ENCODE measurements around the gene DZANK1. TPM values are rescaled to one million over a fixed set of nuclear protein-coding genes. Genes with fewer than 3 reads are reported as not detected.

Gene DZANK1
- total RNA-seq, 1 donor from 2014 or later, result 1.9 TPM

DNA sequence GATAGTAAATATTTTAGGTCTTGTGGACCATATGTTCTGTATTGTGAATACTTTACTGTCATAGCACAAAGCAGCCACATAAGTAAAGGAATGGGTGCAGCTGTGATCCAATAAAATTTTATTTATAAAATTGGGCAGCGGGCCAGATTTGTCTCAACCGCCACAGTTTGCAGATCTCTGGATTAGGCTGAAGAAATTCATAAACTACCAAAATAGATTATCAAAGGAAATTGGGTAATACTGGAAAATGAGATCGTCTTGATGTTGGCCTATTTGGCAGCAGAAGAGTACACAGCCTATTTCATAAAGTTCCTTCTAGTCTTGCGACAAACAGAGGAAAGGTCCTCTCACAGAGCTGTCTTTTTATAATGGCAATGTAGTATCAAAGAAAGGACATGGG lies 69.8 kb downstream of the DZANK1 start:
- Mint-ChIP-seq H3K4me3 (ENCODE audit: unreplicated experiment) (no peak overlapping the region), H3K9me3 (ENCODE audit: unreplicated experiment) (no peaks in the 10 kb centered on the region), H3K27me3 (ENCODE audit: unreplicated experiment) (no peaks in the 10 kb centered on the region), H3K36me3 (ENCODE audit: unreplicated experiment) (peaks cover 4% of the 10 kb centered on the region), H3K4me1 (ENCODE audit: unreplicated experiment) (no peaks in the 10 kb centered on the region), H3K27ac (ENCODE audit: unreplicated experiment) (no peak overlapping the region)
- no peak for DNase-seq (ENCODE audit: extremely low spot score, unreplicated experiment)
- TF ChIP-seq, protein P1, sequence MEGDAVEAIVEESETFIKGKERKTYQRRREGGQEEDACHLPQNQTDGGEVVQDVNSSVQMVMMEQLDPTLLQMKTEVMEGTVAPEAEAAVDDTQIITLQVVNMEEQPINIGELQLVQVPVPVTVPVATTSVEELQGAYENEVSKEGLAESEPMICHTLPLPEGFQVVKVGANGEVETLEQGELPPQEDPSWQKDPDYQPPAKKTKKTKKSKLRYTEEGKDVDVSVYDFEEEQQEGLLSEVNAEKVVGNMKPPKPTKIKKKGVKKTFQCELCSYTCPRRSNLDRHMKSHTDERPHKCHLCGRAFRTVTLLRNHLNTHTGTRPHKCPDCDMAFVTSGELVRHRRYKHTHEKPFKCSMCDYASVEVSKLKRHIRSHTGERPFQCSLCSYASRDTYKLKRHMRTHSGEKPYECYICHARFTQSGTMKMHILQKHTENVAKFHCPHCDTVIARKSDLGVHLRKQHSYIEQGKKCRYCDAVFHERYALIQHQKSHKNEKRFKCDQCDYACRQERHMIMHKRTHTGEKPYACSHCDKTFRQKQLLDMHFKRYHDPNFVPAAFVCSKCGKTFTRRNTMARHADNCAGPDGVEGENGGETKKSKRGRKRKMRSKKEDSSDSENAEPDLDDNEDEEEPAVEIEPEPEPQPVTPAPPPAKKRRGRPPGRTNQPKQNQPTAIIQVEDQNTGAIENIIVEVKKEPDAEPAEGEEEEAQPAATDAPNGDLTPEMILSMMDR (IDR thresholded peaks at IDR 0.05), result no peak

DNA sequence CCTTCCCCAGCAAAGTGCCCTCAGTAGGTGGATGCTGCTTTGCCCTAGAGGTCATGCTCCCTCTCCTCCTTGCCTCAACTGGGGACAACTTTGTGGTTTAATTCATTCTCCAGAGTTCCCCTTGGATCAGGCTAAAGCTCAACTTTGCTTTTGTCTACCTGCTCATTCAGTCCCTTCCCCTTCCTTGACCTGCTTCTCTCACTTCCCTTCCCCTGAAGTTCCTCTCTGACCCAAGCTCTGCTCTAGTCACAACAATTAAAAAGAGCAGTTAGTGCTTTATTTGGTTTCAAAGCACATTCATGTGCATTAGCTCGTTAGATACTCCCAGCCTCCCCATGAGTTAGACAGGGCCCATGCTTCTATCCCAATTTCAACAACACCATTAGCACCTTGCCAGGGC lies 71.3 kb downstream of the DZANK1 start:
- H3K27ac Mint-ChIP-seq (ENCODE audit: unreplicated experiment), result no peak overlapping the region
- H3K9me3 Mint-ChIP-seq (ENCODE audit: unreplicated experiment), result no peaks in the 10 kb centered on the region
- TF ChIP-seq, protein P1 (IDR thresholded peaks at IDR 0.05), result no peak
- H3K36me3 Mint-ChIP-seq (ENCODE audit: unreplicated experiment), result peaks cover 4% of the 10 kb centered on the region
- no peaks in the 10 kb centered on the region for H3K27me3 Mint-ChIP-seq (ENCODE audit: unreplicated experiment)
- H3K4me1 Mint-ChIP-seq (ENCODE audit: unreplicated experiment), result no peaks in the 10 kb centered on the region
- no peak for DNase-seq (ENCODE audit: extremely low spot score, unreplicated experiment)
- no peak overlapping the region for H3K4me3 Mint-ChIP-seq (ENCODE audit: unreplicated experiment)

DNA sequence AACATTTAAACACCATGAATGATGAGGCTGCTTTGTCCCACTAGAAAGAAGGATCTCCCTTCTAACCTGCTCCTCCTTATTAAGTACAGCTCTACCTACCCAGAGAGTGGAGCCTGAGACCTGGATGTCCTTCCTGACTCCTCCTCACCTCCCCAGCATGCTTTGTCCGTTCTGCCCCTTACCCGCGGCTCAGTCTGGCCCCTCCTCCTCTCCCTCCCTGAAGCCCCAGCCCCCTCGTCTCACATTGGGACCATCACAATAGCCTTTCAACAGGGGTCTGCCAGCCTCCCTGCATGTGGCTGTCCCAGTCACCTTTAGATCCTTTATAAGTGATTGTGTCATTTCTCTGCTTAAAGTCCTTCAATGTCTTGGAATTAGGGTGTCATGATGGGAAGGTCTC lies 72.5 kb downstream of the DZANK1 start:
- Mint-ChIP-seq H3K4me3 (ENCODE audit: unreplicated experiment) (no peak overlapping the region), H3K27ac (ENCODE audit: unreplicated experiment) (no peak overlapping the region)

DNA sequence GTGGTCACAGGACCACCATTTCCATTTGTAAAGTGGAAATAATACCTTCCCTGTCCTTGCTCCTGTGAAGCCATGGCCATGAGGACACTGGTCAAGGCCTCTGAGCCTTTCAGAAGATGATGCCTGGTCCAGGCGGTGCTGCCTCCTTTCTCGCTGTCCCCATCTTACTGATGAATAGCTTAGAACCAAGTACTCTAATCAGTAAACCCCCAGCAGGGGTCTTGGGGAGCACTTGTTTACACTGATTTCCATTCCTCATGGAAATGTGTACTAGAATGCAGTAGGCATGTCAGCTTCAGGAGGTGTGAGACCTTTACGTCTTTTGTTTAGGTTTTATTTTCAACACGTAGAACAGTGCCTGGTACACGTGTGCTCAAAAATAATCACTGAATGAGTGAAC lies 75.1 kb downstream of the DZANK1 start:
- Mint-ChIP-seq H3K36me3 (ENCODE audit: unreplicated experiment) (peaks cover 3% of the 10 kb centered on the region), H3K27me3 (ENCODE audit: unreplicated experiment) (no peaks in the 10 kb centered on the region), H3K4me3 (ENCODE audit: unreplicated experiment) (no peak overlapping the region), H3K9me3 (ENCODE audit: unreplicated experiment) (no peaks in the 10 kb centered on the region), H3K27ac (ENCODE audit: unreplicated experiment) (no peak overlapping the region), H3K4me1 (ENCODE audit: unreplicated experiment) (peaks cover 6% of the 10 kb centered on the region)
- DNase-seq (ENCODE audit: extremely low spot score, unreplicated experiment), result no peak
- TF ChIP-seq, protein P1 (IDR thresholded peaks at IDR 0.05), result no peak

More for the DNA sequence above, 72.5 kb downstream of the DZANK1 start:
- Mint-ChIP-seq H3K27me3 (ENCODE audit: unreplicated experiment) (no peaks in the 10 kb centered on the region), H3K9me3 (ENCODE audit: unreplicated experiment) (no peaks in the 10 kb centered on the region), H3K4me1 (ENCODE audit: unreplicated experiment) (no peaks in the 10 kb centered on the region), H3K36me3 (ENCODE audit: unreplicated experiment) (no peaks in the 10 kb centered on the region)
- DNase-seq (ENCODE audit: extremely low spot score, unreplicated experiment), result no peak
- TF ChIP-seq, protein P1 (IDR thresholded peaks at IDR 0.05), result no peak

- Mint-ChIP-seq H3K27me3 (ENCODE audit: unreplicated experiment) (no peaks in the 10 kb centered on the region), H3K4me1 (ENCODE audit: unreplicated experiment) (peaks cover 6% of the 10 kb centered on the region), H3K36me3 (ENCODE audit: unreplicated experiment) (peaks cover 3% of the 10 kb centered on the region), H3K4me3 (ENCODE audit: unreplicated experiment) (no peak overlapping the region), H3K27ac (ENCODE audit: unreplicated experiment) (no peak overlapping the region), H3K9me3 (ENCODE audit: unreplicated experiment) (no peaks in the 10 kb centered on the region)
- DNase-seq (ENCODE audit: extremely low spot score, unreplicated experiment), result no peak
- TF ChIP-seq, protein P1 (IDR thresholded peaks at IDR 0.05), result no peak
Observed at GRCh38 chr20:18390201-18390600, 76.6 kb downstream of the DZANK1 start.
